ENCODE measurements around the gene FUCA1. TPM values are rescaled to one million over a fixed set of nuclear protein-coding genes. Genes with fewer than 3 reads are reported as not detected.

FUCA1 gene
- total and polyA plus RNA-seq, 2 of the 4 experiments (the other 2 are of a cell fraction) = 2.9 to 3.5 TPM

DNA sequence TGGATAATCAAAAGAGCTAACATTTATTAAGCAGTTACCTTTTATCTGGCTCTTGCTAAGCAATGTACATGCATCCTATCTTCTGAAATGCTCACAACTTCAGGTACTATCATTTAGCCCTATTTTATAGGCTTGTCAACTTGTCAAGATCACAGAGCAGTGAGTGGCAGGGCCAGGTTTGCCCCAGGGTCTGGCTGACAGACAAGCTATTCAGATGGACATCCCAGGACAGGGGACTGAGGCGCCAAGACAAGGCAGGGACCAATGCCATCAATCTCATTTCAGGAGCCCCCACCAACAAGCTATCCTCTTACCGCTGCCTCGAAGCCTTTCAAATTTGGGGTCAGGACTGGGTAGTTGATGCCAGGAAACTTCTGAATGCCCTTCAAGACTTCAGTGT lies 51.7 kb downstream of the FUCA1 start:
- in situ Hi-C loops (cut with MboI; ENCODE audit: low sequenced_read_pairs) = no loop called here
- POLR2A ChIA-PET (ENCODE audit: unreplicated experiment) = no interaction called here
- TF ChIP-seq, protein P1, sequence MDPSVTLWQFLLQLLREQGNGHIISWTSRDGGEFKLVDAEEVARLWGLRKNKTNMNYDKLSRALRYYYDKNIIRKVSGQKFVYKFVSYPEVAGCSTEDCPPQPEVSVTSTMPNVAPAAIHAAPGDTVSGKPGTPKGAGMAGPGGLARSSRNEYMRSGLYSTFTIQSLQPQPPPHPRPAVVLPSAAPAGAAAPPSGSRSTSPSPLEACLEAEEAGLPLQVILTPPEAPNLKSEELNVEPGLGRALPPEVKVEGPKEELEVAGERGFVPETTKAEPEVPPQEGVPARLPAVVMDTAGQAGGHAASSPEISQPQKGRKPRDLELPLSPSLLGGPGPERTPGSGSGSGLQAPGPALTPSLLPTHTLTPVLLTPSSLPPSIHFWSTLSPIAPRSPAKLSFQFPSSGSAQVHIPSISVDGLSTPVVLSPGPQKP (IDR thresholded peaks at IDR 0.05; ENCODE audit: borderline replicate concordance, low read depth, low read length) = no peak
- no peak for TF ChIP-seq BHLHE40 (IDR thresholded peaks at IDR 0.05; ENCODE audit: low read depth, low read length)
- TF ChIP-seq MAZ (IDR thresholded peaks at IDR 0.05; ENCODE audit: borderline replicate concordance, low read depth, low read length) = no peak
- TF ChIP-seq, protein P2, sequence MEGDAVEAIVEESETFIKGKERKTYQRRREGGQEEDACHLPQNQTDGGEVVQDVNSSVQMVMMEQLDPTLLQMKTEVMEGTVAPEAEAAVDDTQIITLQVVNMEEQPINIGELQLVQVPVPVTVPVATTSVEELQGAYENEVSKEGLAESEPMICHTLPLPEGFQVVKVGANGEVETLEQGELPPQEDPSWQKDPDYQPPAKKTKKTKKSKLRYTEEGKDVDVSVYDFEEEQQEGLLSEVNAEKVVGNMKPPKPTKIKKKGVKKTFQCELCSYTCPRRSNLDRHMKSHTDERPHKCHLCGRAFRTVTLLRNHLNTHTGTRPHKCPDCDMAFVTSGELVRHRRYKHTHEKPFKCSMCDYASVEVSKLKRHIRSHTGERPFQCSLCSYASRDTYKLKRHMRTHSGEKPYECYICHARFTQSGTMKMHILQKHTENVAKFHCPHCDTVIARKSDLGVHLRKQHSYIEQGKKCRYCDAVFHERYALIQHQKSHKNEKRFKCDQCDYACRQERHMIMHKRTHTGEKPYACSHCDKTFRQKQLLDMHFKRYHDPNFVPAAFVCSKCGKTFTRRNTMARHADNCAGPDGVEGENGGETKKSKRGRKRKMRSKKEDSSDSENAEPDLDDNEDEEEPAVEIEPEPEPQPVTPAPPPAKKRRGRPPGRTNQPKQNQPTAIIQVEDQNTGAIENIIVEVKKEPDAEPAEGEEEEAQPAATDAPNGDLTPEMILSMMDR (conservative IDR thresholded peaks at IDR 0.05; ENCODE audit: low read depth, low read length) = no peak
- TF ChIP-seq FOS (IDR thresholded peaks at IDR 0.05; ENCODE audit: low read depth, low read length) = no peak

More for the DNA sequence above, 51.7 kb downstream of the FUCA1 start:
- Histone ChIP-seq H3K14ac (replicated peaks; ENCODE audit: low read depth, low read length) (no peak overlapping the region), H2AK5ac (ENCODE audit: low read depth, low read length) (no peak overlapping the region), H3K9ac (ENCODE audit: low read depth, low read length) (no peak overlapping the region), H2BK15ac (ENCODE audit: low read depth, low read length) (no peak overlapping the region), H4K5ac (ENCODE audit: low read depth, low read length) (no peak overlapping the region), H3K18ac (ENCODE audit: low read depth, low read length) (no peak overlapping the region), H3K23ac (ENCODE audit: low read depth, low read length) (no peak overlapping the region), H3K27ac (ENCODE audit: insufficient read depth, low read length) (no peak overlapping the region), H3K9me1 (ENCODE audit: insufficient read depth, low read length) (no peaks in the 10 kb centered on the region), H3K27me3 (ENCODE audit: control insufficient read depth, insufficient read depth, low read length) (no peaks in the 10 kb centered on the region), H3K4me2 (ENCODE audit: low read depth, low read length) (no peak overlapping the region), H2AFZ (replicated peaks; ENCODE audit: low read length, poor library complexity) (no peak overlapping the region), H3K56ac (ENCODE audit: extremely low read depth, insufficient read depth, low read length) (no peak overlapping the region), H4K20me1 (ENCODE audit: insufficient read depth, low read length) (no peaks in the 10 kb centered on the region), H2BK5ac (ENCODE audit: low read depth, low read length, poor library complexity, severe bottlenecking) (no peak overlapping the region), H3K4ac (ENCODE audit: low read depth, low read length) (no peak overlapping the region), H4K8ac (ENCODE audit: low read depth in 2 of 2, low read length in 2 of 2) (no peak overlapping the region), H3K36me3 (ENCODE audit: control insufficient read depth, insufficient read depth, low read length) (peaks cover 42% of the 10 kb centered on the region), H4K91ac (ENCODE audit: insufficient read depth, low read depth, low read length) (no peak overlapping the region), H2BK120ac (ENCODE audit: low read depth, low read length) (no peak overlapping the region), H2BK20ac (ENCODE audit: low read depth, low read length) (no peak overlapping the region), H3K4me1 (ENCODE audit: control insufficient read depth, insufficient read depth, low read length) (no peaks in the 10 kb centered on the region), H3K9me3 (ENCODE audit: control insufficient read depth, insufficient read depth, low read length) (no peaks in the 10 kb centered on the region), H3K4me3 (ENCODE audit: insufficient read depth, low read depth, low read length) (no peak overlapping the region), H3K79me1 (ENCODE audit: low read depth in 1 of 2, low read length in 2 of 2) (no peaks in the 10 kb centered on the region), H2AK9ac (replicated peaks; ENCODE audit: low read depth, low read length, poor library complexity) (no peak overlapping the region)
- CTCF ChIA-PET = interaction anchor here (1.5 kb wide), 1 partner anchor 44 kb away, joined by 5 read pairs; no protein-coding TSS in a partner anchor
- ATAC-seq (ENCODE audit: low read depth) (no peak), DNase-seq (no peak)
- intact Hi-C loops (cut with micrococcal nuclease) (no loop called here), dilution Hi-C loops (cut with HindIII; ENCODE audit: low sequenced_read_pairs, unreplicated experiment) (no loop called here)
- WGBS, 2 experiments (ENCODE audit: extremely low coverage in 2 of 2, insufficient read length in 1 of 2) = no CpG with 5 or more reads among the region's 3 CpGs
- no TSS peak for BruUV-seq (replicated peaks)
